H4 (cell line): ENCODE data around the gene ADCY10. TPM values are rescaled to one million over a fixed set of nuclear protein-coding genes. Genes with fewer than 3 reads are reported as not detected.

Experiments
- DNase-seq: peaks from one replicate; pipeline ENCODE4 v3.0.0-alpha.2; 2015; ENCODE audit warnings: low spot score
- total RNA-seq: library from RNA; depleted of rRNA; stranded (reverse); fragments of >200 nt; shearing (Covaris generic); gene quantifications from 2 replicates; pipeline ENCODE4 v1.2.3, GENCODE V29; 2014; rRNA removed

The ADCY10 gene
- total RNA-seq, 1 experiment from 2014 or later, result 0.02 TPM

- DNase-seq, result no peak
Observed at GRCh38 chr1:167777269-167777650, 136.7 kb downstream of the ADCY10 start.

GRCh38 chr1:167776616-167777268 lies 137.2 kb downstream of the ADCY10 start:
- no peak for DNase-seq

DNA sequence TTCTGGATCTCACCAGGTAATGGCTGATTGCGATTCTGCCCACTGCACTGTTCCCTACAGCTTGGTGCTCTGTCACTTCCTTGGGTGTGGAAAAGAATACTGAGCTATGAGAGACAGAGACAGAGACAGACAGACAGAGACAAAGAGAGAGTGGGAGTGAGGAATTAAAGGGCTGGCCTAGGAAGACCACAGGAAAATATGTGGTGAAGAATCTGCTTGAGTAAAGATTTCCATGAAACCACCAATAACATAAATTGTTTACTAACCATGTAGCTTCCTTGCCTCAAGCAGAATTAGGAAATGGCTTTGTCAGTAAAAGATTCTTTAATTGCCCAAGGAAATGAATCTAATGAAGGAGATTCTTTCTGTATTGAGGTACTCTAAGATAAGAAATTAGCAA lies 137.8 kb downstream of the ADCY10 start:
- peak; percentile 52 for DNase-seq

DNA sequence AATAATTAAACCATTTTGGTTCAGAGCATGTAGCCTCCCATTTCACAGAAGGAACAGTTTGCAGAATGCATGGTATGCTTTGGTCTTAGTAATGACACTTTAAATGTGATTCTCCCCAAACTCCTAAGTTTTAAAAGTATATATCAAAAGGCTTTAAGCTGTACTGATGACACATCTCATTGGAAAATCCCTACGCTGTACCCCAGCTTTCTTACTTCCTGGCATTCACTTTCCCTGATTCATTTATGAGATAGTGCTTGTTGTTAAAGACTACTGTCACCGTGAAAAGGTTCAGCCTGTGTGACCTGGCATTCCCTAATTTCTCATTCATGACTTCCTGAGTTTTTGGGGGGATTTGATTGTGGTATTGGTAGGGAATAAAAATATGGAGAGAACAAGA lies 138.8 kb downstream of the ADCY10 start:
- no peak for DNase-seq

DNA sequence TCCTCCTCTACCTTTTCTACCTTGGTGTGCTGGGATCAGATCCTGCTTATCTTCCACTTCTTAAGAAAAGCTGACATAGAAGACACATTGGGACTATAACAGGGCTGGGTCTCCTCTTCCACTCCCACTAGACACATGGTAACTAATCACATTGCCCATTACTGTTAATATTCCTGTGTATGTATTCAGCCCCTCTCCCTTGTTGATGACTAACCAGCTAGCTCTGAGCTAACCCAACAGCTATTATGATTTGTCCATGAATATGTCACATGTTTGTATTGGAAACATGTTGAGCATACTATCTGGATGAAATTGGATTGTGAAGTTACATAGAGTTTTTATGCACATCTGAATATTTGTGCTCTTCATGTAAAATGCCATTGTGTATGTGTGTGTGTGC lies 139.2 kb downstream of the ADCY10 start:
- no peak for DNase-seq

GRCh38 chr1:167773516-167773915 lies 140.4 kb downstream of the ADCY10 start:
- no peak for DNase-seq

DNA sequence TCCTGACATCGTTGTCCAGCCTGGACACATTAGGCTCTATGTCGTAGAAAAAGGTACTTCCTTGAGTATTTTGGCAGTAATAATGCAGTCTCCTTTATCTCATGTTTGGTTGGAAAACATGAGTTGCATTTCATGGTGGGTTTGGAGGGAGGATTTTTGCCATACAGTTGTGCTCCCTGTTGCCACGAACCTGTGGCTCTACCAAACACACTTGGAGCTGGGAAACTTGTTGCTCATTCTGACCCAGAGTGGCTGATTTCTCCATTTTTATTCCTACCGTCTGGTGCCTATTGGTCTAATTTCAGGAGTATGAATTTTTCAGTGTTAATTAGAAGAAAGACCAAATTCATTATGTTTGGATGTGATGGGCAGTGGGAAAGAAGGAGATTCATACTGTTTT lies 141.5 kb downstream of the ADCY10 start:
- no peak for DNase-seq

DNA sequence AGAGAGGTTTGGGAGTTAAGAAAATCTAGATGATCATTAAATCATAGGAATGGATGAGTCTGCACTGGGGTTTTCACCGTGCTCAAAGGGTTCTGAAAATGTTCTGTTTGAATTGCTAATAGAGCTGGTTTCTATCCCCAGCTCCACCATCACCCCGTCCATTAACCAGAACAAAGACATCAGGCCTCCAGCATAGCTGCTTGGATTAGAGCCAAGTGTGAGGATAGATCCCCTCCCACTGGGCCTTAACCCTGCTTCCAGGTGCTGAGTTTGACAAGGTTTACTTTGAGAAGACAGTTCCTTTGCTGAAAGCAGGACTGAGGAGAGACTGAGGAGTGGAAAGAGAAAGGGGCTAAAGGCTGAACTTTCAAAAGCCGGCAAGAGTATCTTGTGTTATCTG lies 143.8 kb downstream of the ADCY10 start:
- DNase-seq, result no peak

DNA sequence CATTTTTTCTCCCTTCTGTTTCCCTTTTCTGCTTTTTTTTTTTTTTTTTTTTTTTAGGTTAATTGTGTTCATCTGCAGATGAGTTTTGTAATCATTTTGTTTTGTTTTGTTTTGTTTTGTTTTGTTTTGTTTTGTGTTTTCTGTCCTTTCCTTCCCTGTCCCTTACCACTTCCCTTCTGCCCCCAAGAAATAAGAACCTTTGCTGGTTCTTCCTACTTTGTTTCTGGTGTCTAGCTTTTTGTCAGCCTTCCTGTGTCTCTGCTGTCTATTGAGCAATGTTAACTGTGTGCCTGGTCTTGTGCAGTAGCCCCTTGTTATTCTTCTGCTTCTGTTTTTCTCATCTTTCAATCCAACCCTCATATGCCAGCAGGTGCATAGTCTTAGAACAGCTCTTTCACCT lies 146.2 kb downstream of the ADCY10 start:
- DNase-seq, result no peak

GRCh38 chr1:167766538-167766937 lies 147.4 kb downstream of the ADCY10 start:
- DNase-seq, result no peak

DNA sequence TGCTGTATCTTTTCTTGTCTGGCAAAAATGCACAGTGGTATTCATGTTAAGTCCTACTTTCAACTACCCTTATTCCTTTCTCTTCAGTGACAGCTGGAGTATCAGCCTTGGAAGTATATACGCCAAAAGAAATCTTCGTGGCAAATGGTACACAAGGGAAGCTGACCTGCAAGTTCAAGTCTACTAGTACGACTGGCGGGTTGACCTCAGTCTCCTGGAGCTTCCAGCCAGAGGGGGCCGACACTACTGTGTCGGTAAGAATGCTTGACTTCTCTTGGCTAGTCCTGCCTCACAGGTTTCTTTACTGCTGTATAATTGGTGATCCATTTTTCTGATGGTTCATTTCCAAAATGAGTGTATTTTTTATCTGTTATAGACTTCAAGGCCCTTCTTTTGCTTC lies 148.4 kb downstream of the ADCY10 start:
- no peak for DNase-seq

- no peak for DNase-seq
Observed at GRCh38 chr1:167764458-167765330, 149.2 kb downstream of the ADCY10 start.

GRCh38 chr1:167763525-167764220 lies 150.3 kb downstream of the ADCY10 start:
- peak; percentile 50 for DNase-seq

GRCh38 chr1:167762061-167762746 lies 151.7 kb downstream of the ADCY10 start:
- DNase-seq, result no peak

DNA sequence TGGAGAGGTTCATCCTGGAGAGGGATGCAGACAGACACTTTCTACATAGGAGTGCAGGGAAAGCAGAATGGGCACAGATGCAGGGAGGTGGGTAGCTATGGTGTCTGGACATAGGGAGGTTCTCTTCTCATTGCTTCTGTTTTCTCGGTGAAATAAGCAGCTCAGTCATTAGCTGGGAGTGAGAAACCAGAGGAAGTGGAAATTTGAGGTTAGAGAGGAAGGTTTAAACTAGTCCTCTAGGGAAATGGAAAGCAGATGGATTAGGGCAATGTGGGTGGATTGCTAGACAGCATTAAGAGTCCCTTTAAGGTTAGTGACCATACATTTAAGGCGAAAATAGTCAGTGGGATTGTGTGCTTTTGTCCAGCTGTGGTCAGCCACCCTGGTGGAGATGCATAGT lies 152.5 kb downstream of the ADCY10 start:
- DNase-seq, result no peak

Other genes starting within 250 kb of the ADCY10 start
- gene MPZL1, start 192.2 kb downstream of the ADCY10 start, total RNA-seq, result 59.2 and 76.5 TPM in 2 replicates
- 17.7 and 27.0 TPM in 2 replicates for gene DCAF6, start 22.5 kb upstream of the ADCY10 start, total RNA-seq
- gene MPC2, start 22.9 kb upstream of the ADCY10 start, total RNA-seq, result 52.2 and 78.9 TPM in 2 replicates
- 5.8 and 7.0 TPM in 2 replicates for gene GPR161, start 222.8 kb upstream of the ADCY10 start, total RNA-seq